ENCODE results near the gene MAP3K4. TPM values are rescaled to one million over a fixed set of nuclear protein-coding genes. Genes with fewer than 3 reads are reported as not detected.
"Not testable (repeated sequence)": the region's sequence is repeated elsewhere in the genome, so short reads cannot be mapped to it uniquely, and the experiment has no call there.

MAP3K4 gene
- polyA plus RNA-seq, 5 donors = 35.5 to 56.7 (median 51.1) TPM

DNA sequence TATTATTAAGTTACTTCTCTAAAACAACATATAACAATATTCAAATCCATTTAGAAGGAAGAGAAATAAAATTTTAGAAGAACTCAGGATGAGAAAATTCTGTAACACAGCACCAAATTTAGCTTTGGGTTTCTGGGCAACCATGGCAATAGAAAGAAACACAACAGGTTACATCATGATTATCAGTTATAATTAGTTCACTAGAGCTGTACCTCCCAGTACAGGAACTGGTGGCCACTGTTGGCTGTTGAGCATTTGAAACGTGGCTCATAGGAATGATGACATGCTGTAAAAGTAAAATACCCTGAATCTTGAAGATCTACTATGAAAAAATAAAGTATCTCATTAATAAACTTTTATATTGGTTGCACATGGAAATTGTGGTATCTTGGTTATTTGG, 23.7 kb upstream of the MAP3K4 start:
- no peak for DNase-seq

DNA sequence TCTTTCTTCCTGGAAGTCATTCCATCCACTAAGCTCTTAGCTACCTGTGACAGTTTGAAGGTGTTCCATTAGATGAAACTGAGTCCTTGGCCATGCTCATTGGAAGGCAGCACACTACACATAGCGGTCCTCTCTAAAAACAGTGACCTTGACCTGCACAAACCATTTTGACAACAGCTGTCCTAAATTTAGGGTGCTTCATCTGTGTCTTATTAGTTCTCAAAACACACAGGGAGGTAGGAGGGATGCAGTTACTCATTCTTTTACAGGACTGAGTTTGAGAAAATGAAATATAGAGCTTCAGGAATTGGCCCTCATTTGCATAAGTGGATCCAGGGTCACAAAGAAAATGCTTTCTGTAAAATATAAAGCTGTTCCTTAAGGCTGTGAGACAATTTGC, 20.4 kb upstream of the MAP3K4 start:
- DNase-seq = no peak

DNA sequence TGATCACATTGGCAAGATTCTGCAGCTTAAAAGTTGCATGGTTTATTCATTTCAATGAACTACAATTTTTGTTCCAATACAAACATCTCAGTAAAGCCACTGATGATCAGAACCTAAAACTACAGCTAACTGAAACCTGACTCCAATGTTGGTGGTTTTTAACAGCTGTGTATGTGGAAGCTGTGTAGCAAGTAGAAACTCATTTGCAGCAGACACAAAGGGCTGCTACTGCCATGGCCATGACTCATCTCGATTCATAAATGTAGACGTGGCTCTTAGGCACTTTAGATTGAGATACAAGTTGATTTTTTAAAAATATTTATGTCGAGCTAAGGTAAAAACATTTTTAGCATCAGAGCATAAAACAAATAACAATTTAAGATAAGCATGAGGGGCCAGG, 19.5 kb upstream of the MAP3K4 start:
- DNase-seq = no peak

DNA sequence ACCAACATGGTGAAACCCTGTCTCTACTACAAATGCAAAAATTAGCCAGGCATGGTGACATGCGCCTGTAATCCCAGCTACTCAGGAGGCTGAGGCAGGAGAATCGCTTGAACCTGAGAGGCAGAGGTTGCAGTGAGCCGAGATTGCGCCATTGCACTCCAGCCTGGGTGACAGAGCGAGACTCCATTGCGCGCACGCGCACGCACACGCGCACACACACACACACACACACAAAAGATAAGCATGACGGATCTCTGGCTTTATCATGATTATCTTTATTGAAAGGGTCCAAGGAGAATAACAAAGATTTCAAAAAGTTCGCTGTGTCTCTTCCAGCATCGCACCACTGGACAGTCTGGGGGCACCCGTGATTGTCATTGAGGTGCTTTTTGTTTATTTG, 19.0 kb upstream of the MAP3K4 start:
- DNase-seq = not testable (repeated sequence)

DNA sequence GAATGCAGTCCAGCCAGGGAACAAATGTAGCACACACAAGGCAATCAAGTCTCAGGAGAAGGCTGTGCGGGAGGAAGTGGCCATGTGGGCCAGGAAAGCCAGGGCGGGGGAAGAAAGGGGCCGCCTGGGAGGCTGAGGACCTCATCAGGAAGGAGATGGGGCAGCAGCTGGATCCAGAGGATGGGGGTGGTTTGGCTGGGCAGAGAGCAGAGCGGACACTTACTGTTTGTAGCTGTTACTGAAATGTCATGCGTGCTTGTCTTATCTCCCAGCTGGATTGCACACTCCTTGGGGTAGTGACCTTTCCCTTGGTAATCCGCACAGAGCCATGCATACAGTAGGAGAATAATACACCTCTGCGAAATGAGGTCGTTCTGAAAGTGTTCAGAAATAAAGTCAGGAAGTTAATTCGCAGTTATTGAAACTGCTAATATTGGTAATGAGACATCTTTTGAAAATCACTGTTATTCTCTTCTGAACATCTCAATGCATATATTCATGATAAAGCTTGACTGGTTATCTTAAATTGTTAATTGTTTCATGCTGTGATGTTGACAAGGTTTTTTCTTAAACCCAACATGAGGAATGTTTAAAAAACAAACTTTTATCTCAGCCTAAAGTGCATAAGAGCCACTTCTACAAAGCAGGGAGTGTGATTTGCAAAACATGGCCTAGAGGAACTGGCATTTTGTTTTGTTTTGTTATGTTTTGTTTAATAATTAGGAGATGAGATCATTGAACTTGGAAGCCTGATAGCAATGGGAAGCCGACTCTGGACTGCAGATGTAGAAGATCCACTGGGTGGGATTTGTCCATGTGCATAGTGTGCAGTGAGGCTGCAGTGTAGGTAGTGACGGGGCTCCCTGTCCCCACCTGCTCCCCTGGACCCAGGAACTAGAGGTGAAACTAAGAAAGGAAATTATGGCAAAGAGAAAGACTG, 18.0 kb upstream of the MAP3K4 start:
- DNase-seq = no peak

DNA sequence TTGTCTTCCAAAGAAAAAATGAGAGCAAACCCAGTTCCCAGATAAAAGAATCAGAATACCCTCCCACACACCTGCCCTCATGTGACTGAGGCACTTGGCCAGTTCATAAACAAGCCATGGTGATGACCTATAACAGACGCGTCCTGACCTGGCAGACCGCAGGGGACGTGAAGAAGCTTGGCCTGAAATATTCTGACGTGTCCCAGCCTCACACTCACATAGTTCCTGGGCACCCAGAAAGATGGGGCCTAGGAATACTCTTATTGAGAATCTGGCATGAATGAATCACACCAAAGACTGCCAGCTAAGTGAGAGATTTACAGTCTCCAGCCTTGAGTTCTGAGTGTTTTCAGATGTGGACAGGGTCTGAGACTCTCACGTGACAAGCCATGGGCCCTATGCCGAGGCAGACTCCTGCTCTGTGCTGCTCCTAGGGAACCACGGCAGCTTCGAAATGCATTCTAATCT, 17.2 kb upstream of the MAP3K4 start:
- DNase-seq = peak in 1 of 2 donors; percentile 46

DNA sequence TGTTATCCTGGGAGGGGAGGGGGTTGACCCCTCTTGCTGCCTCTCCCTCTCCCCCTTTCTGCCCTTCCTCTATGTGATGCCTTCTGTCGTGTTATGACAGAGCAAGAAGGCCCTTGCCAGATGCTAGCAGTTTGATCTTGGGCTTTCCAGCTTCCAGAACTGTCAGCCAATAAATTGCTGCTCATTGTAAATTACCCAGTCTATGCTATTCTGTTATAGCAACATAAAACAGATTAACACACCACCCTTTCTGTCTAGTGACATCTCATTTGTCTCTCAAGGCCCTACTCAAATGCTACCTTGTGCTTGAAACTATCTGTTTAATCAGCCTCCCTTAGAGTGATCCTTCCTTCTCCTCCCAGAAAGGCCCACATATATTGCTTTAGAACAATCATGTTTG, 16.4 kb upstream of the MAP3K4 start:
- no peak for DNase-seq

DNA sequence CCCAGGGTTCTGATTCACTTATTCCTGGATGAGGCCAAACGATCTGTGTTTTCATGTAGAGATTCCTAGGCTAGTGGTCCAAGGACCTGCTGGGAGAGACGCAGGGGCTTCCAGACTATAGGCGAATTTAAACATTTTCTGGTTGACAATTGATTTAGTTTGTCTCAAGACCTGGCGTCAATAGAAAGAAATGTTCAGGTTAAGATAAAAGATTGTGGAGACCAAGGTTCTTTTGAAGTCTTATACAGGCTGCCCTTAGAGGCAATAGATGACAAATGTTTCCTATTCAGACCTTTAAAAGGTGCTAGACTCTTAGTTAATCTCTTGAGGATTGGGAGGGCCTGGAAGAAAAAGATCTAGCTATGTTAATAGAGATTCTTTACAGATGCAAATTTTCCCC, 15.6 kb upstream of the MAP3K4 start:
- DNase-seq = not testable (repeated sequence)

DNA sequence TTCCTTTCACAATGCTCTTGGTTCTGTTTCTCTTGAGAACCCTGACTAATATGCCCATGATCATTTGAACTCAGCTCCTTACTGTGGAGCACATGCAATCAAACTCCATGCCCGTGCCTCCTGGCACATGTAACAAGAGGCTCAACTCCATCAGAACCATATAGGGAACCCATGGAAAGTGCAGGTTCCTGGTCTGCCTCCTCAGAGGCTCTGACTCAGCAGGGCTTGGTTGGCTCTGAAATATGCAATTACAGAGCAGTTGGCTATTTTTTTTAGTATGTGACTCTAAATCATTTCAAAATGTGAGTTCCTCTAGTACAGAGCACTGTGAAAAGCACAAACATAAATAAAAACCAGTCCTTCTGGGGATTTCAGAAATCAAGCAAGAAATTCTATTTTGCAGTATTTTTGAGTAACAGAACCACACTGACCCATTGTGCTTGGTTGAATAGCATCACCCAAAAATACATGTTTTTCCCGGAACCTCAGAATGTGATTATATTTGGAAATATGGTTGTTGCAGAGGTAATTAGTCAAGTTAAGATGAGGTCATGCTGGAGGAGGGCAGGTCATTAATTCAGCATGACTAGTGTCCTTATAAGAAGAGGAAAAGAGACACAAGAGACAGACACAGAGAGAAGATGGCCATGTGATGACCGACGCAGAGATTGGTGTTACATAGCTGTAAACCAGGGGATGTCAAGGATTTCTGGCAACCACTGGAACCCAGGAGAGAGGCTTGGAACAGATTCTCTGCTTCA, 13.2 kb upstream of the MAP3K4 start:
- DNase-seq = no peak

DNA sequence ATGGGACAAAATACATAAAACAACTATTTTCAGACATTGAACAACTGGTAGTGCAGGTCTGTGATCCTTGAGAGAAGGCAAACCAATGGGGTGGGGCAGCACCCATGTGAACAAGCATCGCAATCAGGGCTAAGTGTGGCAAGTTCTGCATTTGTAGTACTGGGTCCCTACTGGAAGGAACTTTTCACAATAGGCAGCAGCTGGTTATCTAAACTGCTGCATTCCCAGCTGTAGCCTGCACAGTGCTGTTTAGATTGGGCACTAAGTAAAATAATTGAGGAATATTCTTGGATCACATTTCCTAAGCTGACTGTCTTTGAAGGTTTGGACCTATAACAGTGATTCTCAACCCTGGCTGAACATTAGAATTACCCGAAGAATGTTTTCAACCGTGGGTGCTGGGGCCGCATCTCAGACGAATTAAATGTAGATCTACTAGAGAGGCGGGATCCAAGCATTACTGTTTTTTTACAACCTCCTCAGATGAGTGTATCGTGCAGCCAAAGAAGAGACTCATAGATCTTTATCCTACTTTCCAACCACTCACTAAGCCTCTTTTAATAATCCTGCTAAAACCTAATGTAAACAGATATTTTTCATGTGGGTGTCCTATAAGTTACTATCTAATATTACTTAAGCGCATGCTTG, 12.4 kb upstream of the MAP3K4 start:
- DNase-seq = no peak

DNA sequence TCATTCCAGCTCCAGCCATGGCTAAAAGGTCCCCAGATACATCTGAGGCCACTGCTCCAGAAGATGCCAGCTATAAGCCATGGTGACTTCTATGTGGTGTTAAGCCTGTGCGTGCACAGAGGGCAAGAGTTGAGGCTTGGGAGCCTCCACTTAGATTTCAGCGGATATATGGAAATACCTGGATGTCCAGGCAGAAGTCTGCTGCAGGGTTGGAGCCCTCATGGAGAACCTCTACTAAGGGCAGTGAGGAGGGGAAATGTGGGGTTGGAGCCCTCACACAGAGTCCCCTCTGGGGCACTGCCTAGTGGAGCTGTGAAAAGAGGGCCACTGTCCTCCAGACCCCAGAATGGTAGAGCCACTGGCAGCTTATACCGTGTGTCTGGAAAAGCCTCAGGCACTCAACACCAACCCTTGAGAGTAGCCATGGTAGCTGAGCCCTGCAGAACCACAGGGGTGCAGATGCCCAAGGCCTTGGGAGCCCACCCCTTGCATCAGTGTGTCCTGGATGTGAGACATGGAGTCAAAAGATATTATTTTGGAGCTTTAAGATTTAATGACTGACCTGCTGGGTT, 8.1 kb upstream of the MAP3K4 start:
- DNase-seq = not testable (repeated sequence)

DNA sequence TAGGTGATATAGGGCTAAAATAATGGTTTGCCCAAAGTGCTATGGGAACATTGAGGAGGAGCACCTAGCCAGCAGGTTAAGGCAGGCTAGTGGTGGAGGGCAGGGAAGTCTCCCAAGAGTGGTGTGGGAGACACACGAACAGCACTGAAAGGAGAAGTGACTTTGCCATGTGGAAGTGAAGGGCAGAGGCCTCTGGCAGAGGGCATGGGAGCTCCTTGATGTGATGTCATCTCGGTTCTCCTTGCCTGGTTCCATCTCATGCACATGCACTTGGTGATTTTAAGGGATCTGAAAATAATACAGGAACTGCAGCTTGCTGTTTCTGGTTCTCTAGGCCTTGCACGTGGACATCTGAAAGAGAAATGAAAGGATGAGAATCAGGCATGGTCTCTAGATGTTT, 4.7 kb upstream of the MAP3K4 start:
- DNase-seq = no peak

DNA sequence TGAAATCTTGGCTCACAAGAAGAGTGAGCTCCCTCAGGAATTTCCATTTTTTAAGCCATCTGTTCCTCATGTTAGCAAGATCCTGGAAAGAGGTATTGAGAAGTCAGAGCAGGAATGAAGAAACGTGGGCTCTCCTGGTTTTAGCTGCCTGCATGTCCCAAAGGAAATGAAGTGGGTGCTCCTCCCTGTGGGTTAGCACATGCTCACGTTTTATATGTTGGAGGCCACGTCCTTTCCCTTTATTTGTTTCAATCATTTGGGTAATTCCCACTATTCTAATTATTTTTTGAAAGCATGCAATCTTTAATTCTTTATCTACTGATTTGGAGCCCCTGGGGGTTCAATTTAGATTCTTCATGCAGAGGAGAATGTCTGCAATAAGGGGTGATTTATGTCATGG, 4.3 kb upstream of the MAP3K4 start:
- no peak for DNase-seq

DNA sequence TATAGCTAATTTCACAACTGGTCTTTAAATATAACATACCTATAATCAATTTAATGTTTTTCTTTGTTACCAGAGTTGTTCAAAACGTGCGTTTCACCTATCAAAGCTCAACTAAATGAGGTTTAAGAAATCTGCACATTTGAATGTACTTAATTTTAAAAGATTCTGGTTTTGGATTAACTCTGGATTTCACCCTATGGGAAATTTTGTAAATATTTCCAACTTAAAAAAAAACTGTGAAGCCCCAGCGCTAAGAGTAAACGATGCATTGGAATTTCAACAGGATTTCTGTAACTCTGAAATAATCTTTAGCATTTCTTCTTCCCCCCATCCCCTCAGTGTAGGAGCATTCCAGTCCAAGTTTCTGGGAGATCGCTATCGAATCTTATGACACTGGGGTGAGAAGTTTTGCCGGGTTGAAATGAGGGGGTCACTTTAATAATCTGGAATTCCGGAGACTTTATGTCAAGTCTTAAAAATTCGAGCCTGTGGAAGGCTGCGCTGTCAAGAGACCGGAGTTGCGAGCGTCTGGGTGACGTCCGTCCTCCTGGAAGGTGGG, 643 bp upstream of the MAP3K4 start:
- no peak for DNase-seq

DNA sequence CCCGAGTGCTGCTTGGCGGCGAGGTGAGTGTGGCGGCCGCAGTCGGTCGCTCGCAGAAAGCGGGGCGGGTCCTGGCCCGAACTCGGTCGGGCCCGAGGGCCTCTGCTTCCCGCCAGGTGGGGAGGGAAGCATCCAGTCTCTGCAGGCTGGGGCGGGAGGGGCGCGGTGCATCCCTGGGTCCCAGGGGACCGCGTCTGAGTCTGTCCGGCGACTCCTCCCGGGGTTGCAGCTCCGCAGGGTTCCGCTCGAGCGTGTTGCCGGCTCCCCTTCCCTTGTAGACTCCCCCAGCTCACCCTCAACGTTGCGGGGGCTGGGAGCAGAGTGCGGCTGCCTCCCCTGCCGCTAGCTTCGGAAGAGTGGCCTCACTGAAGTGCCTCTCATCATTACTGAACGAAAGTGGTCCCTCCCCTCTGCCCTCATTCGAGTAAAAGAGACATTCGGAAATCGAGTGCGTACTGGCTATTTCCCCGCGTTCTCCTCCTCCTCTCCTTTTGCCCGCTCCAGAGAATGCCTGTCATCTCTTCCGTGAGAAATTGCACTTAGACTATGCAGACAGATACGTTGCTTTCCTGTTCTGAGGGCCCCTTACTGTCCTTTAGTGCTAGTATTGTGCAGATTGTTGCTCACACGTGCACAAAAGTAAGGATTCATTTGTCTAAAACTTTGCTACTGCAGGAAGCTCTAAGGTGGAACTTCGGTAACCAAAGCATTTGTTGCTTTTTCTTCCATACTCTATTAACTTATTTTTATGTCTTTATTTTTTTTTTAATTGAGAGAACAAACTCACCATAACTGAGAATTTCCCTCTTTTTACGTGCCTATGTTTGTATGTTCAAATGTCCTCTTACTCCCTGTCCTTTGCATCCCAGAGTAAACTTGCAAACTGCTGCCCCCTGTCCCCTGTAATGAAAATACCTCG, 751 bp downstream of the MAP3K4 start:
- DNase-seq = peak; percentile 44 to 67

DNA sequence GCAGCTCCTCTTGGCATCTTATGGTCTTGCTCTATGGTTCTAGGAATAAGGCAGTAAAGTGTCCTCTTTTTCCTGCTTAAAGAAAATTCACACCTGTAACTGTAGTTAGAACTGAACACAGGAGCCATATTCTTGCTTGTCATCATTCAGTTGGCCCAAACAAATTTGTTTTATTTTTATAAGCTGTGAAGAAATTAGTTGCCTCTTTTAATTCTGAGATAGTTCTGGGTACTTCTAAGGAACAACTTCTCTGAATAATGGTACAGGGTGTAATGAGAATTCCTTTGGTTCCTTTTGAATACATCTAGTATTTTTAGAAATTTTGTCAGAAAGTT, 1.4 kb downstream of the MAP3K4 start:
- DNase-seq = no peak

DNA sequence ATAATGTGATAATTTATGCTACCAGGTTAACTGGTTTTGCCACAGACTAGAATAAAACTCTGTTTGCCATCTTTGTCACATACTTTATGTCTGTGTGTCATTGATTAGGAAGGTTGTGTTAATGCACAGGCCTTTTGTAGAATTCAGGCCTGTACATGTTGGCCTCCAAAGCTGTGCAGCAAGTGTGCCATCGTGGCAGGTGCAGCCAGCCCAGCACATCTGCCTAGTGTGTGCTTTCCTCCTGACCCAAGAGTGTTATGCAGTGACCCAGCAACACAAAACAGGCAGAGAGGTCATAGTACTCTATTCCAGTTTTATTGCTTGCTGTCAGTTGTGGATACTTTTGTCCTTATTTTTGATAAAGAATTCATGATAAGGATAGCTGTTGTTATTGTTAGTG, 3.7 kb downstream of the MAP3K4 start:
- DNase-seq = no peak

DNA sequence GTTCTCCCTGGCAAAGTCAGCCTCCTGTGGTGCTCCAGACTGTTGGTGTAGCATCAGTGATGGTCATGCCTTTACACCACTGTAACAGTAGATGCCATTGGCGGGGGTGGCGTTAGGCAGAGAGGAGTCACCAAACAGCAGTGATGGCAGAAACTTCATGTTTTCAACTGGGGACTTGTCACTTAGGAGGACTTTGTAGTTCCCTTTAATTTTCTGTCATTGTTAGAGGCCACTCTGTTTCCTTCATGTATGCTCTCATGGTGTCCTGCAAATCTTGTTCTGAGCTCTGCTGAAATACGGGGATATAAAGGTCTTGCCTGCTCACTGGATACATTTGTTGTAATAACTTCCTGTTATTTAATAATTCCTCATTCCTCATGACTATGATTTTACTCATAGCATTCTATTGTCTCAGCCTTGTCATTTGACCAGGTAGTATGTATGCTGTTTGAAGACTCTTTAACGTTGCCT, 4.6 kb downstream of the MAP3K4 start:
- no peak for DNase-seq

DNA sequence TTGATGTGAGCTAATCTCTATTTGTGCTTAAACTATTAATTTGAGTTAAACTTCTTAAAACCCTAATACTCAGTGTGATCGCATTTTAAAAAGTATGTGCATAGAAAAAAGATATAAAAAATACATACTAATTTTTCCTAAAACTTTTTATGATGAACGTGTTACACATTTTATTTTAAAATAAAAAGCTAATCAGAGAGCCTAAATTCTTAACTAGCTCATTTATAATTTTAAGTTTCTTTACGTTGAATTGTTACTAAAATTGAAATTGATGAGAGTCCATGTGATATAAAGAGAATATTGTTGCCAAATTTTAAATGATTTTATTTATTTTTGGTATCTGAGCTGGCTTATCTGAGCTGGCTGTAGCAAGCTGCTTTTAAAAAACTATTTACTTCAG, 6.6 kb downstream of the MAP3K4 start:
- no peak for DNase-seq

DNA sequence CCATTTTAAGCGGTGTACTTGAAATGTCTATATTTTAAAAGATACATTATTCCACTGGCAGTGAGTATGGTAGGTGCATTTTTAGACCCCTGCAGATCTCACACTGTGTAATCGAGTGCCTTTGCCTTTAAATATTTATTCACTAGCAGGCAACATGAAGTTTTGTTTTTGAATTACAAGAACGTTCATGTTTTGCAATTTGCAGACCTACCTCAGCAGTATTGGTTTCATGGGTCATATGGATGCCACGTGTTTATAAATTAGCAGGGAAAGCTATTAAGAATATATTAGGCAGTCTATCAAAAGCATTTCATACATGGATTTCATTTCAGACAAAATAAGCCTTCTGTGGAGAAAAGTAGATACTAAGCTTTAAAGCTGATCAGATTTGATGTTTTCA, 7.2 kb downstream of the MAP3K4 start:
- no peak for DNase-seq

DNA sequence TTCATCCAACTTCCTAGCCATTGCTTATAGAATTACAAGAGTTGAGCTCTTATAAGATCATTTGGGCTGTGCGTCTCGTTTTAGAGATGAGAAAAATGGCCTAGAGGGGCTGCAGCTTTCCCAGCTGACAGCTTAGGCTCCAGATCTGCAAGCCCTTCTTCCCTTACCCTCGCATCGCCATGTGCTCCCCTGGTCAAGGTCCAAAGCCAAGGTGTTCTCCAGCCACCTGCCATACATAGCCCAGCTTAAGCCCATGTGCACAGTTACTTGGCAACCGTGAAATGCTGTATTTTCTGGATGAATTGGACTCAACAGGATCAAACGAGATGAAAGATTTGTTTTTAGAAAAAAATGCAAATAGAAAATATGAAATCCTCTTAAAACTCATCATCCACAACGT, 7.9 kb downstream of the MAP3K4 start:
- DNase-seq = no peak

Data from right lung (tissue), 5 donors.